ELF-1 (cell line): ENCODE data around the gene PIGW.
A peak's percentile ranks its signal among the peaks of the same experiment; 100 is the strongest.
"Not testable (repeated sequence)": the region's sequence is repeated elsewhere in the genome, so short reads cannot be mapped to it uniquely, and the experiment has no call there.

ENCODE experiments used
- DNase-seq: peaks from one replicate; pipeline ENCODE4 v3.0.0-alpha.2; 2016; ENCODE audit warnings: low read depth, low spot score

The PIGW gene

DNA sequence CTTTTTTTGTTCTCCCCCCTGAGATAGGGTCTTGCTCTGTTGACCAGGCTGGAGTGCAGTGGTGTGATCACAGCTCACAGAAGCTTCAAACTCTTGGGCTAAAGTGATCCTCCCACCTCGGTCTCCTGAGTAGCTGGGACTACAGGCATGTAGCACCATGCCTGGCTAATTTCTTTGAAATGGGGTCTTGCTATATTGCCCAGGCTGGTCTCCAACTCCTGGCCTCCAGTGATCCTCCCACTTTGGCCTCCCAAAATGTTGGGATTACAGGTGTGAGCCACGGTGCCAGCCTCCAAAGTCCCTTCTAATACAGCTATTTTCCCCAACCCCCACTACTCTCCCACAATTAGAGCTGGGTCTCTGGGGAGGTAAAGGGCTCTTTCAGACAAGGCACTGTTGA lies 26.3 kb upstream of the PIGW start:
- DNase-seq = not testable (repeated sequence)

DNA sequence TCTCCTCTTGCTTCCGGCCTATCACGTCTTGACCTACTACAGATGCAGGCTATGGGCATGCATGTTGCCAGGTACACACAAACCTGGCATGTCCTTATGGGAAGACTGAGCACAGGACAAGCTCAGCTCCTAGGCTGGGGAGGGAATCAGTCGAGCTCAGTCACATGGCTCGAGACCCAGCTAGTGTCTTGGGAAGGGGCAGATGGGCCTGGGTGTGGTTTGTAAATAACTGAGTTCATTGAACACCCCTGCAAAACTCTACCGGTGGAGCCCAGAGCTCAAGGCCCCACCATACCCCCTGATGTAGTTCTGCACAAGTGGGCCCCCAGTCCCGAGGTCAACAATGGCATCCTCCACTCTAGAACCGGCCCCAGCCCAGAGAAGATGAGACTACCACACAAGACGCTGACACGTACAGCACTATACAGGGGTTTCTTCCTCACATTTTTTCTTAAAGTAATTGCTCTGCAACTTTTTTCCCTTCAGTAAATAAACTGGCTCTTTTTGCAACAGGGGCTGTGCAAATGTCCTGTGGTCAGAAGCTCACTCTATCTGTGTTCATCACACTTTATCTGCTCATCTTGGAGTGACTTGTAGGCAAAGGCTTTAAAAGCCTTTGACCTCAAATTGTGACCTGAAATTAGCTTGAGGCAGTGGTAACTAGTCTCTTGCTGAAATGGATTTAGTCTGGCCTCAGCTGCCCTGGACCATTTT lies 25.4 kb upstream of the PIGW start:
- no peak for DNase-seq

DNA sequence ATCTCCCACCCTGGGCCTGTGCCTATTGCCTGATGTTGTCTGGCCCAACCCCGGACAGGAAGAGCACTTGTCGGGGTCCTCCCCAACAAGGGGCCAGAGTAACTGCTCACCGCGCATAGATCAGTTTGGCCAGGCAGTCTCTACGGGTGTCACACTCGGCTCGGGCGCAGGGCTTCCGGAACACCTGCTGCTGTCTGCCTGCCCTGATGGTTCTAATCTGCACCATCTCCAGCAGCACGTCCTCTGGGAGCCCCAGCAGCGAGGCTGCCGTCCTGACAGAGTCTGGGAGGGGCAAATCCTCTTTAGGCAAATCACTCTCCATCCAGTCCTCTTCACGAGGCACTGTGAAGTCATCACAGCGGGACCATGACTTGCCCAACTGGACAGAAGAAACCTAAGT lies 24.2 kb upstream of the PIGW start:
- no peak for DNase-seq

DNA sequence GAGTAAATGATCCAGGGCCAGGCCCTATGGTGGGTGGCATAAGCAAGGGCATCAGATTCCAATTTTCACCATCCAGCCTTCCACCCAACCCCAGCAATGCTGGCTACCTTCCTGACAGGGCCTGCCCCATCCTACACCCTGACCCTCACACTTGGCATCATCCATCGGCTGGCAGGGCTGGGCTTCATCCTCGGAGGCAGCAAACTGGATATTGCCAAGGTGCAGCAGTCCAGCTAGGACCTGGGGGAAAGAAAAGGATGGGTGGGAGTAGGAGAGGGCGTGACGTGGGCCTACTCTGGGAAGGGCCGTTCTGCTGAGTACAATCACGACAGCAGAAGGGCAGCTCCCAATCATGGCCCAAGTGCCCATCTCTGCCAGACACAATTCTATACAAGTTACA lies 23.6 kb upstream of the PIGW start:
- DNase-seq = no peak

DNA sequence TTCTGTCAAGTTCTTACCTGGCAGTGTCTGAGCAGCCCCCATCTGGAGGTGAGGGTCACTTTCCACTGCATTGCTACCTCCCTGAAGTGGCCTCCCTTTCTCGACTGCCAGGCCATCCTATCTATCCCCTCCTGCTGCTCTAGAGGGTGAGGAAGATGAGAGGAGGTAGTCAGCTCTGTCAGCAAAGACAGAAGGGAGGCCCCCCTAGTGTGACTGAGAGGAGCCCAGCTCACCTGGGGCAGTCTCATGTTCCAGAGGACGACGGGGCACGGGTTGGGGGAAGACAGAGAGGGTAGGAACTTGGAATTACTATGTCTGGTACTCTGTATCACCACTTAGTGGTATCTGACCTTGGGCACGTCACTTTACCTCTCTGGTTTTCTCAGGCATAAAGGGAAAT lies 22.1 kb upstream of the PIGW start:
- no peak for DNase-seq

DNA sequence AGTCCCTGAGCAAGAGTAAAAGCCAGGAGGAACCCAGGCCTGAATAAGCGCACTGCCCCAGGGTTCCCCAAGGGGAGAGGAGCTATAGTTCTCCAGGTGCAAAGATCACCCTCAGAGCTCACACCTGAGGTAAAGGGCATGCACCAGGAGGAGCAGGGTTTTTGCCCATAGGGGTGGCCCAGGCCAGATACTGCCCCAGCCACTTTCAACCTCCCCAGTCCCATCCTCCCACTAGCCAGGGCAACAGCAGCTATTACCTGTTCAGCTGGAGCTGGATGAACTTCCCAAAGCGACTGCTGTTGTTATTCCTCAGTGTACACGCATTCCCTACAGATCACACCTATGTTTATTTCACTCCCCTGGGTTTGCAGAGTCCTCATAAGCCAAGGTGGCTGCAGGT lies 19.9 kb upstream of the PIGW start:
- DNase-seq = no peak

DNA sequence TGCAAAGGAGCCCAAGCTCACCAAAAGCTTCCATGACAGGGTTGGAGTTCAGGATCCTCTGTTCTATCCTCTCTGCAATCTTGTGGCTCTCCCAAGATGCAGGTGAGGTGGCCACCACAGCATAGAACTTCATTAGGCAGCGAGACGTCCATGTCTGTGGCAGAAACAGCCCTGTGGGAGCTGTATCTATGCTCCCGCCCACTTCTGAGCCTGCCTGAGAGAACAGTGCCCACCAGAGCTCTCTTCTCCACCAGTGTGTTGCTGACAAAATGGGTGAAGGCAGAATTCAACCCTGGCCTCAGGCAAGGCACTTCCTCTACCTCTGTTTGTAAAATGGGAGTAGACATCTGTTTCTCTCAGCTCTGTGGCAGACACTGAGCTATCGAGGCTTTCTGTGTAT lies 18.9 kb upstream of the PIGW start:
- DNase-seq = no peak

DNA sequence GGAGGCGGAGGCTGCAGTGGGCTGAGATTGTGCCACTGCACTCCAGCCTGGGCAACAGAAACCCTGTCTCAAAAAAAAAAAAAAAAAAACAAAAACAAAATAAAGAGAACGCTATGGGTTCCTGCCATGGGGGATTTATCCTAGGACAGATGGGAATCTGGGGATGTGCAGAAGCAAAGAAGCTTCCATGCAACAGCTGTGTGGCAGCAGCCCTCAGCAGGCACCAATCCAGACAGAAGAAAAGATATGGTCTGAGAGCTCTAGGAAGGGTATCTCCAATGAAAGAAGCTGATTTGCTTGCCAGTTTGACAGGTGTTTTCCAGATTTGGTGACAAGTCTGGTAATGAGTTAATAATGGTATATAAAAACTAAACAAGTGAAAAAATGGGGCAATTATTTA lies 11.7 kb upstream of the PIGW start:
- no peak for DNase-seq

DNA sequence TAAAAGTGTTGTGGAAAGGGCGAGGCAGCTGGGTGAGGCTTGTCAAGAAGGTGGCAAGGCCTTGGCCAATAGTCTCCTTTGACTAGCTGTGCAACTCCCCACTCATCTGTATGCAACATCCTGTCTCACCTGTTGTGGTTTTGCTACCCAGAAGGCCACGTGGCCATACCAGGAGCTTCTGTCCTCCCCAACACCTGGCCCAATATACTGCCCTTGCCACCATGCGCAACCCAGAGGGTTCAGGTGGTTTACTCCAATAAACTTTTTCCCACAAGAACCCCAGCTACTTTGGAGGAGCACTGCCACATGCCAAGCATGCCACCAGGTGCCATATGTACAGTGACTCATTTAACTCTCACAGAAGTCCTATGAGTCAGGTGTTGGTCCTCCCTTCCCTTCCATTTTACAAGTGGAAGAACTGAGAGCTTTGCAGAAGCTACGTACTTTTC lies 10.3 kb upstream of the PIGW start:
- DNase-seq = no peak

DNA sequence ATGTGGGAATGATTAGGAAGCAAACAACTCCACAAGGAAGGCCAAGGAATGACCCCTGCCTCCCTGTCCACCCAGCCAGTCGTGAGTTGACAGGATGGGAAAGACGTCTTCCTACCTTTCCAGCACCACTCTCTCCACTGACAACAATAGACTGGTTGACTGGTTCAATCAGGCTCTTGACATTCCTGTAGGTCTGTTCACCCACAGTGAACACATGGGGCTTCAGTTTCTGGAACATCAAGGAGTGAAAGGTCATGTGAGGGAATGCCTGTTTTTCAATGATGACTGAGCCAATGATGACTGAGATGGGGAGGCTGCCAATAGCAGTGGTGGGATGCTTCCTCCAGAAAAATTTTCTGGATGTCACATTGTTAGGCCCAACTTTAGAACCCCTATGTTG lies 9.7 kb upstream of the PIGW start:
- no peak for DNase-seq

DNA sequence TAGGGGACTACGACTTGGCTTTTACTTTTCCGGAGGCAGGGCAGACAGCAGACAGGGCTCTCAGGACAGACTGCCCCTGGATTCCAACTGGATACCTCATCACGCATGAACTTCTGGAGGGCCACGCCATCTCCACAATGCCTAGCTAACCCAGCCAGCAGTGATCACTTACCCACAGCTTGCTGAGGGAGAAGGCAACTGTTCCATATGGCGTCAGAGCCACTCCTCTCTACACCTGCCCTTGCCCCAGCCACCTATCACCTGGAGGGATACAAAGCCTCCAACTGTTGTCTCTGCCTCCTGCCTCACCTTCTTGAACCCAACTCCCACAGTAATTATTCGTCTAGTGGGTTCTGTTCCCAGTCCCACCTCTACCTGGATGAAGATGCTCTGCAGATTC lies 8.9 kb upstream of the PIGW start:
- no peak for DNase-seq

DNA sequence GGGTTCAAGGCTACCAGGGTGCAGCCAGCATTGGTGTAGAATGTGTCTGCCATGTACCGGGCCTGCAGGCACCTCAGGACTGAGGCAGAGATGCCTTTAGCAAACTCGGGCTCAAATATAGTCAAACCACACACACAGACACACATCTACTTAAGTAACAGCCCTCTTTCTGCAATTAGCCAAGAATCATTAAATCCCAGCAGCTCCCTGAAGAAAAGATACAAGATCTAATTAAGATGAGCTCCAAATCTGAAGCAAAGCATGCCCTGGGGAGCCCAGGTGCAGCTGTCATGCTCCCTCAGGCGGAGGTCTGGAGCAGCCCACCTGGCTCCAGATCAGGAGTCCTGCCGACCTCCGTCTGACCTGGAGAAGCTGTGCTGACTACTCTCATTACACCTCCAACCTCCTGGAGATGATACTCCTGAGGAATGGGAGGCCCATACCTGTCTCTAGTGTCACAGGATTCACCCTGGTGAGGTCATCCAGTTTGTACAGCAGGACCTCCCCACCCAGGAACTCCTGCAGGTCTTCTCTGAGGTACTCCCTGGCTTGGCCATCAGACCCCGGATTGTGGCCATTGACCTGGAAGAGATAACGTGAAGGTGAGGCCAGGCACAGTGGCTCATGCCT lies 7.1 kb upstream of the PIGW start:
- DNase-seq = no peak

DNA sequence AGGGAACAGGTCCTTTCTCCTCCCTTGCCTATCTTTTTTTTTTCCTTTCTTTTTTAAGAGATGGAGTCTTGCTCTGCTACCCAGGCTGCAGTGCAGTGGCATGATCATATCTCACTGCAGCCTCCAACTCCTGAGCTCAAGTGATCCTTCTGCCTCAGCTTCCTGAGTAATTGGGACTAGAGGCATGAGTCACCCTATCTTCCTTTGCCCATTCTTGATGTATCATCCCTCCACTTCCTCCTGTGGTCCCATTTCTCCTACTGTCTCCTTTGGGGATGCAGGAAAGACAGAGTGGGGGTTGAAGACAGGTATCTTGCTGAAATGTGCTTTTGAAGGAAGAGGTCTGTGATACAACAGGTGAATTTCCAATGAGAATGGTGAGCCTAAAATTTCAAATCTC lies 5.7 kb upstream of the PIGW start:
- no peak for DNase-seq

DNA sequence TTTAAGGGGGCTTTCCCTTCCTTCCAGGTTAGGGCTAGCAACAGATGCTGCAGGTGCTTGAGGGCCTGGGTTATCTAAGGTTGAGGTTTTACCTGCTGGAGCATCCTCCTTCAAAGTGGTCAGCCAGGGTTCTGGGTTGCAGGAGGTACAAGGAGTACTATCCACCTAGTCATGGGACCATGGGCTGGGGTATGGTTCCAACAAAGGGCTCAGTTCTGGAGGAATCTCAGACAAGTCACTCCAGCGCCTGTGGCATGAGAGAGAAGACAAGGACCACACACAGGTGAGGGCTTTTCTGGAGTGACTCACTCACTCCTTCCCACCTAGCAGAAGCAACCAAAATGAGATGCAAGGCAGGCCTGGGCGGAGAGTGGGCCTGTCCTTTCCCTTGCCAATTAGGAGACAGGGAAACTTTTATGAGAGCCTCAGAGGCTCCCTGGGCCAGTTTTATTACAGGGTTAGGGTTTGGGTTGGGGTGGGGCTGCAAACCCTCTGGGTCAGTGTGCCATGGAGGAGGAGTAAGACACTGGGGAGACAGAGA lies 2.3 kb upstream of the PIGW start:
- DNase-seq = no peak

DNA sequence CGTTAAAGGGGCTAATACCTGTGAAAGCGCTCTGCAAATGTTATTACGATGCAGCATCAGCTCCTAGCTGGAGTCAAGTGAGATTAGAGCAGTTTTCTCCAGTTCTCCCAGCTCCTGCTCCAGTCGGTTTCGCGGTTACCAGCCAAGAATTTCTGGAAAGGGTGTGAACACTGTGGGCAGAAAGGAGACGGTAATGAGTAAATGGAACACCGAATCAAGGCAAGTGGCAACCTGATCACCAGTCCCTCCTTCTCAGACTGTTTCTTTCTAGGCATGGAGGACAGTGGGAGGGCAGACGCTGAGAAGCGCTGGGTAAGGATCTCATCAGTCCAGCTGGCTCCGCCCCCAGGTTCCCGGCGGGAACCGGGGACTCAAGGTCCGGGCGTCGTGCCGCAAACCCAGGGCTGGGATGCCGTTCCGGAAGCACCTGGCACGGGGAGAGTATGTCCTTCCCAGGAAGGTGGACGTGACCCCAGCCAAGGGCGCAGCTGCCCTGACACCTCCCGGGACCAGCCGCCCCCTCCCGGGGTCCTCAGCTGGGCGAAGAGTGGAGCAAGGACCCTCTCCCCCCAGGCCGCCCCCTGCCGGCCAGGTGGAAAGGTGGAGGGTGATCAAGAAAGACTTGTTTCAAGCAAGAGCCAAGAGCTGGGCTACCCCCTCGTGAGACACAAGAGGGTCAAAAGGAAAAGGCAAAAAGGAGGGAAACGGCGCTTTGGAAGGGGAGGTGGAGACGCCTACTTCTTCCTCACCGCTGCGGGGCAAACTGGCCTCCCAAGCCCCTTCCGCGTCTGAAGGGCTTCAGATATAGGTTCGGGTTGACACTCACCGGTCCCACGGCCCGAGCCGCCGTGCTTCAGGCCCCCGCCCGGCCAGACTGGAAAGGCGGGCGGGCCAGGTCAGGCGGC lies 600 bp upstream of the PIGW start:
- DNase-seq = peak; percentile 90

DNA sequence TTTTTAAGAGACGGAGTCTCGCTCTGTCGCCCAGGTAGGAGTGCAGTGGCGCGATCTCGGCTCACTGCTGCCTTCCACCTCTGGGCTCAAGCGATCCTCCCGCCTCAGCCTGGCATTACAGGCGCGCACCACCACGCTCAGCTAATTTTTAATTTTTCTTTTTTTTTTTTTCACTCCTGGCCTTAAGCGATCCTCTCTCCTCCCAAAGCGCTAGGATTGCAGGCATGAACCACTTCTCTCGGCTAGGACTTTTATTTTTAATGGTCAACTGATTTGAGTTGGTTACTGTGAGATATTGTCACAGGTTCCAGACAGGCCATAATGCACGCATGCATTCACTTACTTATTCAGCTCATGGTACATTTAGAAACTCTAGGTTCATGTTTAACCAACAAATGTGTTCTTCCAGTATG lies 888 bp downstream of the PIGW start:
- DNase-seq = no peak

DNA sequence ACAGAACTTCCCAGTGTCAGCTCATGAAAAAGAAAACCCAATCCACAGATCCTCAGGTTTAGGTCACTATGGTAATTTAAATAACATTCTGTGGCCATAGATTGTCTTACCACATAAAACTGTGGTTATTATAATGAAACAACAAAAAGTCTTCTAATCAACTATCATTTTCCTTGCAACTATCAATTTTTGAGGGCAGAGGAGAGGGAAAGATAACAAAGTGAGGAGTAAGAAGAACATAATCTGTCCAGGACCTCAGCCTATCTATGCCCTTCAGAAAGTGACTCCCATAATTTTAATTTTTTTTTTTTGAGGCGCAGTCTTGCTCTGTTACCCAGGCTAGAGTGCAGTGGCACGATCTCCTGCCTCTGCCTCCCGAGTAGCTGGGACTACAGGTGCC lies 5.9 kb downstream of the PIGW start:
- DNase-seq = no peak

DNA sequence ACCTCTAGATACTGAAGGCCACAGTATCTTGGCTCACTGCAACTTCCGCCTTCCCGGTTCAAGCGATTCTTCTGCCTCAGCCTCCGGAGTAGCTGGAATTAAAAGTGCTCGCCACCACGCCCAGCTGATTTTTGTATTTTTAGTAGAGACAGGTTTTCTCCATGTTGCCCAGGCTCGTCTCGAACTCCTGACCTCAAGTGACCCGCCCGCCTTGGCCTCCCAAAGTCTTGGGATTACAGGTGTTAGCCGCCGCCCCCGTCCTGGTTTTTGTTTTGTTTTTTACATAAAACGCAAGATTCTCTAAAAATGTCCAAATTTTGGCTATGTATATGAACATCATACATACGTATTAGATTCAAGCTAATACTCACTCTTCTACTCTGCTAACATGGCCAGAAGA lies 8.0 kb downstream of the PIGW start:
- DNase-seq = no peak

DNA sequence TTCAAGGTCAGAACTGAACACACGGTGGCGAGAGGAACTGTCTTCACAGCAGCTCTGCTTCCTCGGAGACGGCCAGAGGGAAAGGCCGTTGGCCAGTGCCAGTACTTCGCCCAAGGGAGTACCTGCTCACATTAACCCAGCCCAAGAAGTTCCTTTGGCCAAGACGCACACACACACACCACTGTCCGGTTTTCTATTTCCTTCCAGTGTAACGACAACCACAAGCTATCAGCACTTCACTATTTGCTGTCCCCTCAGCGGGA lies 9.2 kb downstream of the PIGW start:
- DNase-seq = peak; percentile 70

DNA sequence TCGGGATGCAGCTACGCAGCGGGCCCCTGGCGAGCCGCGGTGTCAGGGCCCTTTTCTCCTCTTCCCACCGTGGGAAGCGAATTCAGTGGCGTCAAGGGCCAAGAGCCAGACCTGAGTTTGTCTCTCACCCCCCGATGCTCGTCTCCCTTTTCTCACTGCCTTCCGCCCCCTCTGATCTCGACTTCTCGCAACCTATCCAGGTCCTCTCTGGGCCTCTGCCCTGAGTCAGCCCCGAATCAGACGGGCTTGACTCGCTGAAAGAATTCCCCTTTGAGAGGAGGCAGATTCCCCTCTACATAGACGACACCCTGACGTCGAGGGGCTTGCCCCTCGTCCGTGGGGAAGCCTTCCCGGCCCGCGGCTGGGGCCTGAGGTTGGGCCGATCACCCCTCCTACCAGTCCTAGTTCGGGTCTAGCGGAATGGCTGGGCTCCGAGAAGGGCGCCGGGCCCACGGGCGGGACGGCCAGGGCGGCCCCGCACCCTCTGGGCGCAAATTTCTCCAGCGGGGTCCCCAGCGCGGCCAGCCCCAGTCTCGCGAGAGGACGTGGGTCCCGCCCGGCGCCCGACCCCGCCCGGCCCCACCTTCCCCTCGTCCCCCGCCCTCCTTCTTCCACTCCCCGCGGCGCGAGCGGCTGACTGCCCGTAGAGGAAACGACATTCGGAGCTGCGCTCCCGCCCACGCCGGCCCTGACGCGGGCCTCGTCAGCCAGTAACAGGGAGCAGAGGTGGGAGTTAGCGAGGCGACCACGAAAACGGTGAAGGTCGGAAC lies 9.7 kb downstream of the PIGW start, which contains the start of gene GGNBP2:
Gene GGNBP2 (plus strand): TSS at position 613 of the 770 bp plus-strand sequence. CDS start 806 bp downstream, outside the sequence.
- DNase-seq = peak; percentile 87

DNA sequence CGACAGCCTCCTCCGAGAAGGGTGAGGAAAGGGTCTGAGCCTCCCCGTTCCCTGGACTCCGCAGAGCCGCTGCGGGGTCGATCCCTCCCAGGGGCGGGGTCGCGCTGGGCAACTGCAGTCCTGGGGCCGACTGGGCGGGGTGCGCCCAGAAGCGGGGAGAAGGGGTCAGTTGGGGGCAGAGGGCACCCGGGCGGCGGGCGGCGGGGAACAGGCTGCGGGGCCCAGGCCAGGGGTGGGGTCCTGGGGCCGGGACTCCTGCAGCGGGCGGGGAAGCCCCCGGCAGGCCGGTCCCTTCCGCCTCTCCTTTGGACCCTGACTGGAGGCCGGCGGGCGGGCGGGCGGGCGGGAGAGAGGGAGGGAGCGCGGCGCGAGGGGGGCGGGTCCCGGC lies 10.3 kb downstream of the PIGW start:
- DNase-seq = no peak
